WTC11 (cell line): ENCODE results near the gene WDR38. TPM values are rescaled to one million over a fixed set of nuclear protein-coding genes. Genes with fewer than 3 reads are reported as not detected.

Source experiments
- JUN ChIP-seq: sonication (generic); formaldehyde crosslinking; IDR thresholded peaks from 2 replicates; pipeline ENCODE4 v1.8.0; 2023; ENCODE audit warnings: mild to moderate bottlenecking, missing genetic modification reagents
- MLX ChIP-seq: sonication (generic); formaldehyde crosslinking; IDR thresholded peaks from 2 replicates; pipeline ENCODE4 v1.8.1; 2023; ENCODE audit warnings: mild to moderate bottlenecking, missing genetic modification reagents, moderate library complexity
- SMAD4 ChIP-seq: sonication (generic); formaldehyde crosslinking; IDR thresholded peaks from 2 replicates; pipeline ENCODE4 v1.8.0; 2022; ENCODE audit warnings: mild to moderate bottlenecking, missing genetic modification reagents
- ZNF138 ChIP-seq: sonication (generic); formaldehyde crosslinking; conservative IDR thresholded peaks from 2 replicates; pipeline ENCODE4 v1.8.1; 2022; ENCODE audit warnings: mild to moderate bottlenecking, moderate library complexity, missing genetic modification reagents
- total RNA-seq: library from RNA; stranded (reverse); gene quantifications from 3 replicates; pipeline ENCODE4 v1.2.3, GENCODE V29; 2021

The WDR38 gene
- total RNA-seq, 1 experiment from 2014 or later: not detected

- no peak for TF ChIP-seq MLX (CRISPR knock-in tag)
- TF ChIP-seq SMAD4 (CRISPR knock-in tag): no peak
- TF ChIP-seq JUN (CRISPR knock-in tag): no peak
- no peak for TF ChIP-seq ZNF138 (CRISPR knock-in tag)
These were observed 53.7 kb downstream of the WDR38 start (continued) for GRCh38 chr9:124906966-124907365.

Other genes starting within 250 kb of the WDR38 start
- gene NR6A1, start 82.1 kb upstream of the WDR38 start, total RNA-seq: 164 to 222 TPM (median 218 TPM) in 3 replicates
- gene OLFML2A, start 76.3 kb upstream of the WDR38 start, total RNA-seq: 6.7 to 11.6 TPM (median 11.2 TPM) in 3 replicates
- 1,710 to 1,958 TPM (median 1,927 TPM) in 3 replicates for gene RPL35, start 8.5 kb downstream of the WDR38 start, total RNA-seq
- 40.0 to 47.2 TPM (median 40.5 TPM) in 3 replicates for gene ARPC5L, start 8.7 kb downstream of the WDR38 start, total RNA-seq
- gene GOLGA1, start 87.6 kb downstream of the WDR38 start, total RNA-seq: 8.7 to 11.6 TPM (median 9.6 TPM) in 3 replicates